K562 (cell line): Measurements from ENCODE around the gene BAD. TPM values are rescaled to one million over a fixed set of nuclear protein-coding genes. Genes with fewer than 3 reads are reported as not detected.

Experiments used
- ATAC-seq: fragments of 200-7000 bp; cut with Tn5 transposase; 3 replicates; pipeline ENCODE4 v1.9.1; 2020; ENCODE audit warnings: moderate library complexity
- BruUV-seq: library from RNA; stranded (reverse); fragments of 400-500 nt; replicated peaks from 2 replicates; lab custom pipeline; 2021; lab: Mats Ljungman, UMichigan
- CTCF ChIA-PET: fragments of 300-600 bp; formaldehyde crosslinking; extraction: SDS; loops from one replicate; lab custom pipeline; 2021; ENCODE audit warnings: low intra/inter-chr PET ratio; lab: Yijun Ruan, JAX
- POLR2A ChIA-PET: fragments of 300-600, 350-650 bp; sonication (Branson Sonifier 250); formaldehyde crosslinking; extraction: SDS; loops from one replicate; lab custom pipeline; 2021; ENCODE audit warnings: antibody characterized with exemption, inconsistent platforms; lab: Yijun Ruan, JAX
- DNase-seq, 4 experiments: peaks; one replicate each; pipeline versions ENCODE4 v3.0.0 to v3.0.0-alpha.2; 2011 to 2018; ENCODE audit warnings: low spot score in 3 of 4, mixed read lengths in 3 of 4; ENCODE audit errors: extremely low read depth in 1 of 4
- FAIRE-seq: peaks from 2 replicates; lab custom pipeline; 2011; peaks lifted over from hg19 to GRCh38; lab: Jason Lieb, UNC
- H2AFZ ChIP-seq: 2 replicates; pipeline ENCODE4 v1.6.0; 2011; ENCODE audit warnings: low read depth, low read length, control low read depth, inconsistent platforms
- H3K27ac ChIP-seq: fragments of 200-600 bp; 3 replicates; pipeline ENCODE4 v1.8.0; 2011; ENCODE audit warnings: low read depth, mild to moderate bottlenecking, control low read depth, inconsistent platforms, low read length, moderate library complexity, mixed read lengths; ENCODE audit errors: extremely low read depth
- H3K27me3 ChIP-seq, 2 experiments: fragments of 300-600 bp in 1 of 2; 2 replicates in 1 of 2; 3 replicates in 1 of 2; pipeline versions ENCODE4 v1.6.0 to v1.8.0; 2011; ENCODE audit warnings: inconsistent platforms in 2 of 2, low read length in 2 of 2, mild to moderate bottlenecking in 1 of 2, mixed read lengths in 1 of 2, moderate library complexity in 1 of 2; ENCODE audit not compliant: control insufficient read depth in 2 of 2, insufficient read depth in 2 of 2
- H3K36me3 ChIP-seq: fragments of 300-600 bp; 3 replicates; pipeline ENCODE4 v1.8.0; 2011; ENCODE audit warnings: mild to moderate bottlenecking, low read length, inconsistent platforms; ENCODE audit not compliant: control insufficient read depth, insufficient read depth
- H3K4me1 ChIP-seq, 2 experiments: fragments of 200-600 bp in 1 of 2; replicated peaks in 1 of 2; 2 replicates in 1 of 2; 3 replicates in 1 of 2; pipeline versions ENCODE4 v1.5.1 to v1.8.0; 2011; ENCODE audit warnings: inconsistent platforms in 2 of 2, low read length in 2 of 2, mild to moderate bottlenecking in 1 of 2, mixed read lengths in 1 of 2, moderate library complexity in 1 of 2; ENCODE audit not compliant: control insufficient read depth in 2 of 2, insufficient read depth in 2 of 2
- H3K4me2 ChIP-seq: 2 replicates; pipeline ENCODE4 v1.6.1; 2011; ENCODE audit warnings: low read length, control low read depth, inconsistent platforms, mixed read lengths; ENCODE audit not compliant: insufficient read depth
- H3K4me3 ChIP-seq: fragments of 200-600 bp; sonication (generic), shearing (Covaris generic); 2 replicates; pipeline ENCODE4 v1.5.1; 2016; ENCODE audit warnings: control low read depth, inconsistent platforms
- H3K79me2 ChIP-seq: fragments of 200-600 bp; 3 replicates; pipeline ENCODE4 v1.8.0; 2011; ENCODE audit warnings: low read length, inconsistent platforms; ENCODE audit not compliant: control insufficient read depth, insufficient read depth
- H3K9ac ChIP-seq, 2 experiments: 2 replicates each; pipeline versions ENCODE4 v1.6.0 to v1.6.1; 2011; ENCODE audit warnings: low read depth in 2 of 2, low read length in 2 of 2, control low read depth in 1 of 2, inconsistent platforms in 1 of 2, mild to moderate bottlenecking in 1 of 2, mixed read lengths in 1 of 2; ENCODE audit not compliant: insufficient read depth in 1 of 2
- H3K9me1 ChIP-seq: one replicate; pipeline ENCODE4 v1.6.0; 2011; ENCODE audit warnings: inconsistent platforms, mild to moderate bottlenecking, low read length, moderate library complexity; ENCODE audit not compliant: control insufficient read depth, insufficient read depth
- H3K9me3 ChIP-seq: replicated peaks from 2 replicates; pipeline ENCODE4 v1.5.1; 2011; ENCODE audit warnings: low read depth, low read length, inconsistent platforms; ENCODE audit not compliant: control insufficient read depth, insufficient read depth
- H4K20me1 ChIP-seq: replicated peaks from 2 replicates; pipeline ENCODE4 v1.6.1; 2011; ENCODE audit warnings: low read length, inconsistent platforms, mixed read lengths; ENCODE audit not compliant: control insufficient read depth, insufficient read depth
- ATF2 ChIP-seq: sonication (generic); formaldehyde crosslinking; IDR thresholded peaks from 2 replicates; pipeline ENCODE4 v1.8.1; 2022; ENCODE audit warnings: missing genetic modification reagents
- DIDO1 ChIP-seq: fragments of 450-650 bp; IDR thresholded peaks from 2 replicates; pipeline ENCODE4 v1.6.1; 2016; ENCODE audit warnings: low read depth, missing biosample characterization, missing genetic modification characterization
- FOXP4 ChIP-seq: sonication (generic); formaldehyde crosslinking; IDR thresholded peaks from 2 replicates; pipeline ENCODE4 v1.8.0; 2022; ENCODE audit warnings: mild to moderate bottlenecking, missing genetic modification reagents, borderline replicate concordance
- HNRNPL ChIP-seq: fragments of 200-400 bp; formaldehyde crosslinking; IDR thresholded peaks from 2 replicates; pipeline ENCODE4 v1.6.1; 2017; ENCODE audit warnings: low read depth, mild to moderate bottlenecking, low read length
- IRF9 ChIP-seq: fragments of 450-650 bp; IDR thresholded peaks from 2 replicates; pipeline ENCODE4 v1.6.1; 2016; ENCODE audit warnings: missing biosample characterization, missing genetic modification characterization
- MAZ ChIP-seq, 2 experiments: fragments of 450-650 bp in 1 of 2; sonication (generic) in 1 of 2; formaldehyde crosslinking; IDR thresholded peaks in 1 of 2; conservative IDR thresholded peaks in 1 of 2; 2 replicates each; pipeline versions ENCODE4 v1.4.0 to v1.5.0; 2020; ENCODE audit warnings: mild to moderate bottlenecking in 1 of 2, missing genetic modification reagents in 1 of 2
- NEUROD1 ChIP-seq: fragments of 150-350 bp; IDR thresholded peaks from 2 replicates; pipeline ENCODE4 v1.6.1; 2014; ENCODE audit warnings: borderline replicate concordance, low read length, low read depth; ENCODE audit not compliant: partially characterized antibody
- NR2F6 ChIP-seq: fragments of 450-650 bp; formaldehyde crosslinking; IDR thresholded peaks from 2 replicates; pipeline ENCODE4 v1.4.0; 2020; ENCODE audit warnings: mild to moderate bottlenecking
- POLR2G ChIP-seq: fragments of 200-400 bp; formaldehyde crosslinking; IDR thresholded peaks from 2 replicates; pipeline ENCODE4 v1.6.1; 2017; ENCODE audit warnings: low read depth, mild to moderate bottlenecking, antibody characterized with exemption, low read length, moderate library complexity
- POLR2H ChIP-seq: IDR thresholded peaks from 2 replicates; pipeline ENCODE4 v1.6.1; 2016; ENCODE audit warnings: missing genetic modification characterization, low read depth, mild to moderate bottlenecking, control low read depth, missing compliant biosample characterization, moderate library complexity
- SNIP1 ChIP-seq: fragments of 450-650 bp; IDR thresholded peaks from 2 replicates; pipeline ENCODE4 v1.7.1; 2017; ENCODE audit warnings: low read depth, mild to moderate bottlenecking
- SREBF2 ChIP-seq: sonication (generic); formaldehyde crosslinking; IDR thresholded peaks from 2 replicates; pipeline ENCODE4 v1.4.0; 2020; ENCODE audit warnings: mild to moderate bottlenecking, missing genetic modification reagents
- TBL1XR1 ChIP-seq, 2 experiments: IDR thresholded peaks; 2 replicates each; pipeline ENCODE4 v1.6.1; 2012; ENCODE audit warnings: improper control_type of control experiment in 2 of 2, low read length in 2 of 2, mild to moderate bottlenecking in 1 of 2
- U2AF2 ChIP-seq: fragments of 200-400 bp; formaldehyde crosslinking; optimal IDR thresholded peaks from 2 replicates; pipeline ENCODE3; 2017; ENCODE audit warnings: low read depth, mild to moderate bottlenecking, low read length
- ZBTB43 ChIP-seq: sonication (generic); formaldehyde crosslinking; IDR thresholded peaks from 2 replicates; pipeline ENCODE4 v1.8.0; 2023; ENCODE audit warnings: mild to moderate bottlenecking, missing genetic modification reagents
- ZNF143 ChIP-seq: sonication (generic); formaldehyde crosslinking; IDR thresholded peaks from 2 replicates; pipeline ENCODE4 v1.9.0; 2022; ENCODE audit warnings: mild to moderate bottlenecking, missing genetic modification reagents
- WGBS: fragments of 100-300 bp; shearing (Covaris generic); methylation state at CpG from one replicate; pipeline ENCODE4 v1.1.6; 2016; ENCODE audit warnings: low coverage, mixed read lengths; ENCODE audit not compliant: insufficient coverage; ENCODE audit errors: missing lambda C conversion rate; 5-methylcytosine and 5-hydroxymethylcytosine counted together
- in situ Hi-C: fragments of 300-500 bp; cut with MboI; formaldehyde crosslinking; loops from 4 replicates; pipeline ENCODE4 v1.15.0; 2018; ENCODE audit warnings: inconsistent platforms, mixed read lengths
- intact Hi-C: fragments of 100-400 bp; cut with micrococcal nuclease; formaldehyde crosslinking; loops from 2 replicates; pipeline ENCODE4 v1.14.2; 2022
- polyA plus RNA-seq, 8 experiments: library from polyadenylated mRNA; depleted of rRNA in 4 of 8; stranded (reverse) in 5 of 8; unstranded in 3 of 8; fragments of >200 nt; fragmentation: Nextera tagmentation in 2 of 8; fragmentation: Illumina TruSeq in 1 of 8; extraction: Ambion mirVana in 2 of 8; extraction: Trizol in 1 of 8; gene quantifications; 2 replicates each; pipeline versions ENCODE4 v1.2.1 to v1.2.3, GENCODE V29; 2011 to 2014; ENCODE audit warnings: inconsistent platforms in 1 of 8, missing spikeins in 1 of 8
- total RNA-seq, 7 experiments: library from RNA; depleted of rRNA in 6 of 7; stranded (reverse); fragments of >200 nt in 6 of 7; fragmentation: Illumina TruSeq in 2 of 7; extraction: Trizol in 2 of 7; gene quantifications; 2 replicates each; pipeline versions ENCODE4 v1.2.1 to v1.2.3, GENCODE V29; 2011 to 2021; ENCODE audit warnings: low replicate concordance in 1 of 7

The BAD gene
- total and polyA plus RNA-seq, 9 of the 15 experiments (the other 6 are each of a cell fraction or from before 2014, with no cell fraction given), result 0.61 to 45.6 (median 11.8) TPM

- Histone ChIP-seq H3K4me3 (no peak overlapping the region), H3K4me1 (peaks cover 7 to 64% of the 10 kb centered on the region in 2 experiments; a peak in 4 of 5 replicates), H4K20me1 (no peaks in the 10 kb centered on the region), H3K79me2 (peaks cover 12% of the 10 kb centered on the region; the same call in 1 of the 3 replicates), H3K9me3 (no peaks in the 10 kb centered on the region), H3K27ac (no peak overlapping the region), H3K4me2 (no peak overlapping the region), H3K27me3 (peaks cover 5 to 17% of the 10 kb centered on the region in 2 experiments; a peak in 4 of 5 replicates), H3K9ac (peak overlapping the region in 1 of 2 experiments; percentile 75; a peak in 1 of 4 replicates), H3K9me1 (no peaks in the 10 kb centered on the region), H3K36me3 (no peaks in the 10 kb centered on the region), H2AFZ (no peak overlapping the region)
- ChIA-PET POLR2A (interaction anchor here (0.9 to 1.4 kb wide), 4 partner anchors 14 to 82 kb away, joined by 3 to 8 read pairs (median 4); partner anchors contain the start of gene FERMT3), CTCF (no interaction called here)
- ATAC-seq, result no peak
- intact Hi-C loops (no loop called here), in situ Hi-C loops (no loop called here)
- no peak for FAIRE-seq
- no peak for DNase-seq
- no TSS peak for BruUV-seq
- 81% methylated on average over 28 of the region's 33 CpGs for WGBS
- TF ChIP-seq NR2F6 (CRISPR knock-in tag) (no peak), POLR2H (tag) (no peak), SNIP1 (no peak), ZNF143 (CRISPR knock-in tag) (no peak), U2AF2 (no peak), MAZ (CRISPR knock-in tag; conservative IDR thresholded peaks at IDR 0.05 in 1 of 2, IDR thresholded peaks at IDR 0.05 in 1 of 2) (no peak), ZBTB43 (CRISPR knock-in tag) (no peak), NEUROD1 (no peak), DIDO1 (tag) (no peak), IRF9 (no peak), ATF2 (no peak), POLR2G (peak; percentile 58; the same call in 1 of the 2 replicates), HNRNPL (peak; percentile 60; the same call in 1 of the 2 replicates), SREBF2 (CRISPR knock-in tag) (no peak), TBL1XR1 (IDR thresholded peaks at IDR 0.05; ENCODE audit: low read length in 2 of 2) (no peak), FOXP4 (CRISPR knock-in tag) (no peak)
Observed at GRCh38 chr11:64287676-64288352, 3.3 kb upstream of the BAD start.
